Body of pancreas (tissue), 4 donors: ENCODE measurements around the gene SNAPC2.

Experiments used
- POLR2A ChIP-seq, 3 donors: fragments of 450-650 bp; IDR thresholded peaks; one replicate each; pipeline ENCODE4 v1.6.1; 2016; ENCODE audit warnings: antibody characterized with exemption in 3 of 3, mild to moderate bottlenecking in 2 of 3
- TF ChIP-seq, protein P1 (sequence below), 7 experiments: fragments of 450-650 bp in 4 of 7; fragments of 200-600 bp in 3 of 7; sonication (generic) in 3 of 7; IDR thresholded peaks; one replicate each; pipeline ENCODE4 v1.5.1; 2016 to 2019; ENCODE audit warnings: antibody characterized with exemption in 7 of 7

DNA sequence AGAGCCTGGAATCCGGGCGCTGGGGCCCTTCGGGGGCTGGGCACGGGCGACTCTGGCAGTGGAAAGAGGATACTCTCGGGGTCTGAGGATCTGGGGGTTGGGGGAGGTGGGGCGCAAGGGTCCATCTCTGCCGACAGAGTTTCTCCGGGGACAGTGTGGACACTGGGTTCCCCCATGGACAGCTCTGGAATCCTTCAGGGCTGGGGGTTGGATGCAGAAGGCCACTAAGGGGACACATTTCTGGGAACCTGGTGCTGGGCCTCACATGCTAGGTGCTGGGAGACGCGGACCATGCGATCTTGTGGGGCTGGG, 3.2 kb upstream of the SNAPC2 start:
- TF ChIP-seq, protein P1, sequence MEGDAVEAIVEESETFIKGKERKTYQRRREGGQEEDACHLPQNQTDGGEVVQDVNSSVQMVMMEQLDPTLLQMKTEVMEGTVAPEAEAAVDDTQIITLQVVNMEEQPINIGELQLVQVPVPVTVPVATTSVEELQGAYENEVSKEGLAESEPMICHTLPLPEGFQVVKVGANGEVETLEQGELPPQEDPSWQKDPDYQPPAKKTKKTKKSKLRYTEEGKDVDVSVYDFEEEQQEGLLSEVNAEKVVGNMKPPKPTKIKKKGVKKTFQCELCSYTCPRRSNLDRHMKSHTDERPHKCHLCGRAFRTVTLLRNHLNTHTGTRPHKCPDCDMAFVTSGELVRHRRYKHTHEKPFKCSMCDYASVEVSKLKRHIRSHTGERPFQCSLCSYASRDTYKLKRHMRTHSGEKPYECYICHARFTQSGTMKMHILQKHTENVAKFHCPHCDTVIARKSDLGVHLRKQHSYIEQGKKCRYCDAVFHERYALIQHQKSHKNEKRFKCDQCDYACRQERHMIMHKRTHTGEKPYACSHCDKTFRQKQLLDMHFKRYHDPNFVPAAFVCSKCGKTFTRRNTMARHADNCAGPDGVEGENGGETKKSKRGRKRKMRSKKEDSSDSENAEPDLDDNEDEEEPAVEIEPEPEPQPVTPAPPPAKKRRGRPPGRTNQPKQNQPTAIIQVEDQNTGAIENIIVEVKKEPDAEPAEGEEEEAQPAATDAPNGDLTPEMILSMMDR (IDR thresholded peaks at IDR 0.05), result no peak
- TF ChIP-seq POLR2A (IDR thresholded peaks at IDR 0.05), result no peak
